Heart left ventricle (tissue), 13 donors: Measurements from ENCODE around the gene CABP2.

Experiments used
- CTCF ChIP-seq, 12 donors: fragments of 200-600 bp; sonication (generic) in 4 of 12; IDR thresholded peaks; one replicate each; pipeline versions ENCODE4 v1.5.0 to v1.8.0; 2018 to 2022; ENCODE audit warnings: antibody characterized with exemption in 12 of 12, mild to moderate bottlenecking in 5 of 12
- POLR2A ChIP-seq, 2 donors: fragments of 450-650 bp; IDR thresholded peaks; one replicate each; pipeline ENCODE4 v1.6.1; 2017; ENCODE audit warnings: antibody characterized with exemption in 2 of 2, mild to moderate bottlenecking in 2 of 2, moderate library complexity in 2 of 2
- donor health status: ischemic (EF 13 %, LVEDD 7.1; RV severe dilation, severe dysfunction).
- donor health status: DM: no; HTN: yes; CAD: no.
- donor health status: DM: no; HTN: no; CAD: no.
- donor health status: ischemic (EF 25% LVEDD 6.9; RV normal size, moderate dysfunction).
- donor health status: ischemic (EF 25% LVEDD 5.7; RV mildly dilated, moderate dysfunction).
- donor health status: ischemic (EF 35%, LVEDD 5.7; RV mildly dilated, moderate dysfunction).
- donor health status: nonischemic (EF 11% LVEDD 7.7; RV severe dilation, severe dysfunction).
- donor health status: DM: yes; HTN: yes; CAD: no.
- donor health status: PGD.
- donor health status: ischemic (EF 29% LVEDD 5.4; RV normal size, mild dysfunction).
- donor health status: nonischemic (EF 23%, LVEDD 6.1; RV moderate dilation, normal function).

GRCh38 chr11:67510023-67510345 is 13.3 kb downstream of the CABP2 start:
- no peak for TF ChIP-seq CTCF (IDR thresholded peaks at IDR 0.05)
- no peak for TF ChIP-seq POLR2A (IDR thresholded peaks at IDR 0.05)
